Measurements from ENCODE around the gene PTPN14. TPM values are rescaled to one million over a fixed set of nuclear protein-coding genes. Genes with fewer than 3 reads are reported as not detected.

PTPN14 gene
- total RNA-seq, 1 experiment from 2014 or later: 37.5 TPM

DNA sequence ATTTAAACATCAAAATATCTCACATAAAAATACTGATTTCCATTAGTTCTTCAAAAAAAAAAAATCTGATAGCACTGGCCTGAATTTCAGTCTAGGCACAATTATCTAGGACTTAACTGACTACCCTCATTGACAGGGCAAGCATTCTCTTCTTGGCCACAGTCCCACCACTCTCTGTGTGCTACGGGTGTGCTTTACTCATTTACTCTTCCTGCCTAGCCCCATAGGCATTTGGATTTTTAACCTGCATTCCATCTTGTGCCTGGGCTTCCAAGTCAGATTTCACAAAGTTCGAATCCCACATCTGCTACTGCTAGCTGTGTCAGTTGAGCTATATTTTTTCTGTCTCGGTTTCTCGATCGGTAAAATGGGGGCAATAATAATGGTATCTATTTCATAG is 38.0 kb downstream of the PTPN14 start:
- RAD21 ChIA-PET (ENCODE audit: low non-redundant PET in 1 of 2, low total read pairs in 2 of 2, uncharacterized antibody in 2 of 2, unreplicated experiment in 2 of 2): no interaction called here
- H3K4me2 ChIP-seq (ENCODE audit: low read length): no peak overlapping the region
- intact Hi-C loops (cut with micrococcal nuclease): no loop called here

More for the DNA sequence above, 38.0 kb downstream of the PTPN14 start:
- H4K20me1 ChIP-seq (ENCODE audit: insufficient read depth): no peaks in the 10 kb centered on the region
- no peaks in the 10 kb centered on the region for H3K27me3 ChIP-seq (ENCODE audit: insufficient read depth, low read length)
- no peaks in the 10 kb centered on the region for H3K9me2 ChIP-seq (ENCODE audit: insufficient read depth)
- peaks cover 47 to 52% of the 10 kb centered on the region in 2 experiments for H3K4me1 ChIP-seq (ENCODE audit: control insufficient read depth in 1 of 2, insufficient read depth in 2 of 2, low read length in 2 of 2)
- H3K9ac ChIP-seq (ENCODE audit: low read length): no peak overlapping the region
- H2AFZ ChIP-seq (ENCODE audit: low read depth, low read length, poor library complexity, severe bottlenecking): no peak overlapping the region
- POLR2A ChIA-PET: no interaction called here
- H3K36me3 ChIP-seq (ENCODE audit: control insufficient read depth in 1 of 2, insufficient read depth in 2 of 2, low read length in 2 of 2): no peaks in the 10 kb centered on the region
- H3K27ac ChIP-seq (ENCODE audit: low read depth, low read length): no peak overlapping the region
- H3K9me3 ChIP-seq (ENCODE audit: control insufficient read depth in 1 of 2, insufficient read depth in 1 of 2, low read depth in 1 of 2, low read length in 2 of 2): peaks cover 0 to 3% of the 10 kb centered on the region in 2 experiments; a peak in 1 of 4 replicates
- no peak for ATAC-seq
- peaks cover 75% of the 10 kb centered on the region for H3K79me2 ChIP-seq (ENCODE audit: insufficient read depth, low read length)
- no TSS peak for BruUV-seq (replicated peaks)
- no peak for DNase-seq (ENCODE audit: low read depth, low spot score)
- no peak for TF ChIP-seq CBX3 (IDR thresholded peaks at IDR 0.05; ENCODE audit: low read depth)
- TF ChIP-seq SP1 (IDR thresholded peaks at IDR 0.05; ENCODE audit: low read depth): no peak
- TF ChIP-seq SIN3A (IDR thresholded peaks at IDR 0.05; ENCODE audit: low read depth): no peak
- no peak for TF ChIP-seq EGR1 (IDR thresholded peaks at IDR 0.05; ENCODE audit: low read depth)
- TF ChIP-seq, protein P1, sequence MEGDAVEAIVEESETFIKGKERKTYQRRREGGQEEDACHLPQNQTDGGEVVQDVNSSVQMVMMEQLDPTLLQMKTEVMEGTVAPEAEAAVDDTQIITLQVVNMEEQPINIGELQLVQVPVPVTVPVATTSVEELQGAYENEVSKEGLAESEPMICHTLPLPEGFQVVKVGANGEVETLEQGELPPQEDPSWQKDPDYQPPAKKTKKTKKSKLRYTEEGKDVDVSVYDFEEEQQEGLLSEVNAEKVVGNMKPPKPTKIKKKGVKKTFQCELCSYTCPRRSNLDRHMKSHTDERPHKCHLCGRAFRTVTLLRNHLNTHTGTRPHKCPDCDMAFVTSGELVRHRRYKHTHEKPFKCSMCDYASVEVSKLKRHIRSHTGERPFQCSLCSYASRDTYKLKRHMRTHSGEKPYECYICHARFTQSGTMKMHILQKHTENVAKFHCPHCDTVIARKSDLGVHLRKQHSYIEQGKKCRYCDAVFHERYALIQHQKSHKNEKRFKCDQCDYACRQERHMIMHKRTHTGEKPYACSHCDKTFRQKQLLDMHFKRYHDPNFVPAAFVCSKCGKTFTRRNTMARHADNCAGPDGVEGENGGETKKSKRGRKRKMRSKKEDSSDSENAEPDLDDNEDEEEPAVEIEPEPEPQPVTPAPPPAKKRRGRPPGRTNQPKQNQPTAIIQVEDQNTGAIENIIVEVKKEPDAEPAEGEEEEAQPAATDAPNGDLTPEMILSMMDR (IDR thresholded peaks at IDR 0.05 in 2 of 3, conservative IDR thresholded peaks at IDR 0.05 in 1 of 3; ENCODE audit: borderline replicate concordance in 1 of 3, insufficient read depth in 1 of 3, low read depth in 2 of 3, low read length in 2 of 3): no peak
- no peak for TF ChIP-seq YY1 (IDR thresholded peaks at IDR 0.05; ENCODE audit: extremely low read depth, insufficient replicate concordance, low read depth, low read length)
- TF ChIP-seq, protein P2, sequence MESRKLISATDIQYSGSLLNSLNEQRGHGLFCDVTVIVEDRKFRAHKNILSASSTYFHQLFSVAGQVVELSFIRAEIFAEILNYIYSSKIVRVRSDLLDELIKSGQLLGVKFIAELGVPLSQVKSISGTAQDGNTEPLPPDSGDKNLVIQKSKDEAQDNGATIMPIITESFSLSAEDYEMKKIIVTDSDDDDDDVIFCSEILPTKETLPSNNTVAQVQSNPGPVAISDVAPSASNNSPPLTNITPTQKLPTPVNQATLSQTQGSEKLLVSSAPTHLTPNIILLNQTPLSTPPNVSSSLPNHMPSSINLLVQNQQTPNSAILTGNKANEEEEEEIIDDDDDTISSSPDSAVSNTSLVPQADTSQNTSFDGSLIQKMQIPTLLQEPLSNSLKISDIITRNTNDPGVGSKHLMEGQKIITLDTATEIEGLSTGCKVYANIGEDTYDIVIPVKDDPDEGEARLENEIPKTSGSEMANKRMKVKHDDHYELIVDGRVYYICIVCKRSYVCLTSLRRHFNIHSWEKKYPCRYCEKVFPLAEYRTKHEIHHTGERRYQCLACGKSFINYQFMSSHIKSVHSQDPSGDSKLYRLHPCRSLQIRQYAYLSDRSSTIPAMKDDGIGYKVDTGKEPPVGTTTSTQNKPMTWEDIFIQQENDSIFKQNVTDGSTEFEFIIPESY (IDR thresholded peaks at IDR 0.05; ENCODE audit: extremely low read depth, insufficient replicate concordance, low read length): no peak
- no peak overlapping the region for H3K4me3 ChIP-seq (replicated peaks in 1 of 2; ENCODE audit: low read depth in 1 of 2, low read length in 2 of 2)
- CTCF ChIA-PET: no interaction called here
